GM23248 (cell line): ENCODE data around the gene TAPBP. TPM values are rescaled to one million over a fixed set of nuclear protein-coding genes. Genes with fewer than 3 reads are reported as not detected.
A peak's percentile ranks its signal among the peaks of the same experiment; 100 is the strongest.

Experiments
- DNase-seq: peaks from one replicate; pipeline ENCODE4 v3.0.0-alpha.2; 2015
- H2AFZ ChIP-seq: fragments of 200-600 bp; sonication (generic); 2 replicates; pipeline ENCODE4 v1.6.1; 2016; ENCODE audit warnings: antibody characterized with exemption
- H3F3A ChIP-seq: fragments of 200-600 bp; sonication (generic); 2 replicates; pipeline ENCODE4 v1.6.1; 2016; ENCODE audit warnings: mild to moderate bottlenecking, antibody characterized with exemption, mixed run types; ENCODE audit not compliant: insufficient read depth
- H3K27ac ChIP-seq: fragments of 200-600 bp; sonication (generic); 2 replicates; pipeline ENCODE4 v1.5.1; 2016; ENCODE audit warnings: mild to moderate bottlenecking
- H3K27me3 ChIP-seq: fragments of 200-600 bp; sonication (generic); replicated peaks from 2 replicates; pipeline ENCODE4 v1.6.1; 2016; ENCODE audit warnings: mild to moderate bottlenecking; ENCODE audit not compliant: insufficient read depth
- H3K36me3 ChIP-seq: fragments of 200-600 bp; sonication (generic); 2 replicates; pipeline ENCODE4 v1.6.1; 2016; ENCODE audit warnings: low read depth, mild to moderate bottlenecking
- H3K4me1 ChIP-seq: fragments of 200-600 bp; sonication (generic); 2 replicates; pipeline ENCODE4 v1.6.1; 2016; ENCODE audit warnings: mild to moderate bottlenecking; ENCODE audit not compliant: insufficient read depth
- H3K4me2 ChIP-seq: fragments of 200-600 bp; sonication (generic); one replicate; pipeline ENCODE4 v1.6.1; 2016; ENCODE audit warnings: mild to moderate bottlenecking; ENCODE audit not compliant: unreplicated experiment
- H3K4me3 ChIP-seq: fragments of 200-600 bp; sonication (generic); 2 replicates; pipeline ENCODE4 v1.5.1; 2016; ENCODE audit warnings: mild to moderate bottlenecking
- H3K79me2 ChIP-seq: fragments of 200-600 bp; sonication (generic); 2 replicates; pipeline ENCODE4 v1.6.1; 2016; ENCODE audit warnings: mild to moderate bottlenecking; ENCODE audit not compliant: insufficient read depth
- H3K9ac ChIP-seq: fragments of 200-600 bp; sonication (generic); 2 replicates; pipeline ENCODE4 v1.6.1; 2016; ENCODE audit warnings: mild to moderate bottlenecking
- H3K9me2 ChIP-seq: fragments of 200-600 bp; sonication (generic); 2 replicates; pipeline ENCODE4 v1.6.1; 2016; ENCODE audit warnings: mixed run types, mild to moderate bottlenecking, moderate library complexity; ENCODE audit not compliant: insufficient read depth
- H3K9me3 ChIP-seq: fragments of 200-600 bp; sonication (generic); one replicate; pipeline ENCODE4 v1.6.1; 2017; ENCODE audit warnings: low read depth
- H4K20me1 ChIP-seq: fragments of 200-600 bp; sonication (generic); 2 replicates; pipeline ENCODE4 v1.6.0; 2016; ENCODE audit not compliant: insufficient read depth
- EZH2 ChIP-seq: fragments of 200-600 bp; sonication (generic); IDR thresholded peaks from 2 replicates; pipeline ENCODE4 v1.6.1; 2018; ENCODE audit warnings: antibody characterized with exemption, mild to moderate bottlenecking; ENCODE audit not compliant: insufficient read depth, poor library complexity, severe bottlenecking
- EZH2phosphoT487 ChIP-seq: fragments of 200-600 bp; sonication (generic); IDR thresholded peaks from 2 replicates; pipeline ENCODE4 v1.6.1; 2018; ENCODE audit warnings: antibody characterized with exemption, moderate library complexity, mild to moderate bottlenecking, low read depth; ENCODE audit not compliant: insufficient read depth
- WGBS, 2 experiments: methylation state at CpG; one replicate each; pipeline ENCODE4 v1.1.6; 2015 to 2017; ENCODE audit warnings: low lambda C conversion rate in 2 of 2, low coverage in 1 of 2; ENCODE audit errors: missing lambda C conversion rate in 2 of 2; 5-methylcytosine and 5-hydroxymethylcytosine counted together
- in situ Hi-C: fragments of 300-500 bp; cut with MboI; formaldehyde crosslinking; loops from 2 replicates; pipeline ENCODE4 v1.15.0; 2020
- polyA plus RNA-seq: library from polyadenylated mRNA; unstranded; fragments of >200 nt; fragmentation: Nextera tagmentation; extraction: Ambion mirVana; gene quantifications from 2 replicates; pipeline ENCODE4 v1.2.1, GENCODE V29; 2016
- total RNA-seq: library from RNA; depleted of rRNA; stranded (reverse); fragments of >200 nt; shearing (Covaris generic); gene quantifications from 2 replicates; pipeline ENCODE4 v1.2.3, GENCODE V29; 2014

TAPBP gene
- total and polyA plus RNA-seq, 2 experiments from 2014 or later: 68.7 to 75.8 TPM

DNA sequence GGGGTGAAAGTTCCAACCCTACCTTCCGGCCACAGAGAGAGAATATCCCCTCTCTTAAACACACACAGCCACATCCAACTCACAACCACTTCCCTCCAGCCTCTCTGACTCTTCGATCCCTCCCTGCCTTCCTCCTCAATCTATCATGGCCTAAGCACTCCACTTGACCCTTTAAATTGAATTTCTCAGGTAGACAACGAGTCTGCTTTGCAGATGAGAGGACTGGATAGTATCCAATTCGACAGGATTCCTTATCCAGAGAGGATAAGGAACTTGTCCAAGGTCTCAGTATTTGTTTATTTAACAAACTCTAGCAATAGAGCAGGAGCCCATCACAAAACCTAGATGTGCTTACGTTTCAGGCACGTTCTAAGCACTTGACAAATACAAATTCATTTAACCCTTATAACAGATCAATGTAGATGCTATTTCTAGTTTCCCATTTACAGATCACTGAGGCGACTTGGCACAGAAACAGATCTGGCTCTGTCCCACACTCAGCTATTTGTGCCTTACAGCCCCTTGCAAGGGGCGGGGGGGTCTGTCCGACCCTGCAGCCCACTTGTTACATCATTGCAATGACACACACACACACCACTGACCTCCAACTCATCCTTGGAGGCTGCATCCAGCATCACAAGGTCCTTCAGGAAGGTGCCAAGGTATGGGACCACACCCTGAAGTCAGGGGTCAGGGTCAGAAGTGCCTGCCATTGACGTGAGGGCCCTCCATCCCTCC lies 19.6 kb downstream of the TAPBP start:
- DNase-seq: no peak
- in situ Hi-C loops: no loop called here
- H2AFZ ChIP-seq: no peak overlapping the region

DNA sequence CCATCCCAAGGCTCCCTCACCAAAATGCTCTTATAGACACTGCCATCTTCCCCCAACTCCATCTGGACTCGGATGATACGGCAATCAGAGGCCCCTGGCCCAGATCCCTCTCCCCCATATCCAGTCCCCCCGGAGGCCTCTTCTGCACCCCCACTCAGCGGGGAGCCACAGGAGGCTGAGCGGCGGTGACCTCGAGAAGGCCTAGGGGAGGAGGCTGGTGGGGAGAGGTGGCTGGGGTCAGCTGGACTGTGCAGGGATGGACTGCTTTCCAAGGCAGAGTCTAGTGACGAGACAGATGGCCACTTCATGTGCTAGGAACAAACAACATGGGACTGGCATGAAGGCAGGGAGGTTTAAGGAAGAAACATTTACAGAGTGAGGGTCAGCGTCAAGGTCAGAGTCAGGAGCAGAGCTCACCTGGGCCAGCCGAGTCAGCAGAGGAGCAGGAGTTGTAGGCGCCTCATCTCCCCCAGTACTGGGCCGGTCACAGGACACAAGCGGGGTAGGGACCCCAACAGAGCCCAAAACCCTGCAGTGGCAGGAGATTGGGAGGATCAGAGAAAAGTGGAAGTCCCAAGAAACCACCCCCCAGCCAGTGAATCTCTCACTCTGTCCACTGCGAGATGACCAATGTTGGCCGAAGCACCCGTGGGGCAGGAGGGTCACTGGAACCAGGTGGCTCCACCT lies 20.7 kb downstream of the TAPBP start:
- Histone ChIP-seq H3K9me3 (no peaks in the 10 kb centered on the region), H3K9ac (no peak overlapping the region), H3K27me3 (no peaks in the 10 kb centered on the region), H3K79me2 (peaks cover 32% of the 10 kb centered on the region), H3K4me2 (no peak overlapping the region), H3K36me3 (no peaks in the 10 kb centered on the region; the same call in 1 of the 2 replicates), H2AFZ (no peak overlapping the region), H3K4me1 (peaks cover 8% of the 10 kb centered on the region), H3K27ac (no peak overlapping the region), H3K9me2 (no peaks in the 10 kb centered on the region), H3F3A (no peaks in the 10 kb centered on the region), H4K20me1 (no peaks in the 10 kb centered on the region), H3K4me3 (no peak overlapping the region)
- no peak for DNase-seq
- TF ChIP-seq EZH2 (no peak), EZH2phosphoT487 (no peak)
- WGBS, 2 experiments: 85 to 87% methylated on average over 12 to 16 of the region's 16 CpGs
- in situ Hi-C loops: no loop called here

More for the DNA sequence above, 19.6 kb downstream of the TAPBP start:
- H3K27ac ChIP-seq: no peak overlapping the region
- 60 to 64% methylated on average over 10 of the region's 10 CpGs for WGBS, 2 experiments
- no peaks in the 10 kb centered on the region for H4K20me1 ChIP-seq
- H3K9me3 ChIP-seq: no peaks in the 10 kb centered on the region
- TF ChIP-seq EZH2phosphoT487 (no peak), EZH2 (no peak)
- no peaks in the 10 kb centered on the region for H3K9me2 ChIP-seq
- H3K9ac ChIP-seq: no peak overlapping the region
- H3F3A ChIP-seq: no peaks in the 10 kb centered on the region
- no peak overlapping the region for H3K4me3 ChIP-seq
- no peaks in the 10 kb centered on the region for H3K27me3 ChIP-seq
- H3K79me2 ChIP-seq: peaks cover 23% of the 10 kb centered on the region
- no peak overlapping the region for H3K4me2 ChIP-seq
- H3K4me1 ChIP-seq: peaks cover 6% of the 10 kb centered on the region
- no peaks in the 10 kb centered on the region; the same call in 1 of the 2 replicates for H3K36me3 ChIP-seq

DNA sequence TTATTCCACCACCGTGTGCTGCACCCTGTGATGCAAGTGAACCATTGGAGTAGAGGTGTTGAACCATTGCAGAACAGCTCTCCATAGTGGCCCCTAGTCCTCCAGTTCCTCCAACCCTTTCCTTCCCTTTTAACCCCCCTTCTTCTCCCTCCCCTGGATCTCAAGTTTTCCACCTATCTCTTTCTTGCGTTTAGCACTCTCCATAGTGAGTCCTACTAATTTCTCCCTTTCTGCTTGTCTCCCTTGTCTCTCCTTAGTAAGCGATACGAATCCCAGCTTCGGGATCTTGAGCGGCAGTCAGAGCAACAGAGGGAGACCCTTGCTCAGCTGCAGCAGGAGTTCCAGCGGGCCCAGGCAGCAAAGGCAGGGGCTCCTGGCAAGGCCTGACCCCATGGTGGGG lies 23.4 kb downstream of the TAPBP start:
- Histone ChIP-seq H4K20me1 (no peaks in the 10 kb centered on the region), H3K4me2 (peak overlapping the region; percentile 99), H3K9me2 (no peaks in the 10 kb centered on the region), H3K9ac (peak overlapping the region; percentile 94), H3K9me3 (no peaks in the 10 kb centered on the region), H2AFZ (no peak overlapping the region), H3K36me3 (peaks cover 13% of the 10 kb centered on the region; the same call in 1 of the 2 replicates), H3F3A (no peaks in the 10 kb centered on the region), H3K79me2 (peaks cover 57% of the 10 kb centered on the region), H3K27ac (no peak overlapping the region), H3K4me3 (peak overlapping the region; percentile 98), H3K27me3 (no peaks in the 10 kb centered on the region), H3K4me1 (peaks cover 13% of the 10 kb centered on the region)
- in situ Hi-C loops: no loop called here
- 63 to 68% methylated on average over 7 of the region's 7 CpGs for WGBS, 2 experiments
- no peak for DNase-seq
- TF ChIP-seq EZH2phosphoT487 (no peak), EZH2 (no peak)

DNA sequence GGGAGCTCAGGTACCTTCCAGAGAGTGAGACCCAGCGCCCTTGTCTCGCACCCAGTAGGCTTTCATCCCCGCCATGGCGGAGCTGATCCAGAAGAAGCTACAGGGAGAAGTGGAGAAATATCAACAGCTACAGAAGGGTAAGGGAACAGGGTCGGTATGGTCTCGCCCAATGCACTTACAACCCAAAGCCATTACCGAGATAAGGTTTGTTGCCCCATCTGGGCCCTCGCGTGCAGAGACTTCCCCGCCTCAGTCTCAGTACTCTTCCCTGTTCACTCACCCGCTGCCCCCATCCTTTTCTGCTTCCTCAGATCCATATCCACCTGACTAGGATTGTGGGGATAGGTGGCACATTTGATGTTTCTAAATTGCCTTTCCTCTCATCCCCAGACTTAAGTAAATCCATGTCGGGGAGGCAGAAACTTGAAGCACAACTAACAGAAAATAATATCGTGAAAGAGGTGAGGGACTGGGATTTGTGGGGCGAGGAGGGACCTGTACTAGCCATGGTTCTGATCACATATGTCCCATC lies 24.0 kb downstream of the TAPBP start:
- H3F3A ChIP-seq: no peaks in the 10 kb centered on the region
- peak overlapping the region; percentile 99 for H3K4me2 ChIP-seq
- H3K9me3 ChIP-seq: no peaks in the 10 kb centered on the region
- peak overlapping the region; percentile 98 for H2AFZ ChIP-seq
- TF ChIP-seq EZH2 (no peak), EZH2phosphoT487 (no peak)
- in situ Hi-C loops: no loop called here
- peaks cover 18% of the 10 kb centered on the region; the same call in 1 of the 2 replicates for H3K36me3 ChIP-seq
- peak overlapping the region; percentile 98 for H3K4me3 ChIP-seq
- peak; percentile 66 for DNase-seq
- H3K79me2 ChIP-seq: peaks cover 63% of the 10 kb centered on the region
- H4K20me1 ChIP-seq: no peaks in the 10 kb centered on the region
- H3K4me1 ChIP-seq: peaks cover 13% of the 10 kb centered on the region
- no peaks in the 10 kb centered on the region for H3K27me3 ChIP-seq
- peak overlapping the region; percentile 64 for H3K27ac ChIP-seq
- peak overlapping the region; percentile 94 for H3K9ac ChIP-seq
- 1 to 3% methylated on average over 13 to 14 of the region's 14 CpGs for WGBS, 2 experiments
- no peaks in the 10 kb centered on the region for H3K9me2 ChIP-seq
